HCT116 (cell line): ENCODE measurements around the gene CHST3. TPM values are rescaled to one million over a fixed set of nuclear protein-coding genes. Genes with fewer than 3 reads are reported as not detected.

ENCODE experiments used
- ATAC-seq: fragments of 200-7000 bp; cut with Tn5 transposase; 2 replicates; pipeline ENCODE4 v1.9.1; 2020; ENCODE audit warnings: mild to moderate bottlenecking, moderate library complexity
- BruUV-seq: library from RNA; stranded (reverse); fragments of 400-500 nt; replicated peaks from 2 replicates; lab custom pipeline; 2021; lab: Mats Ljungman, UMichigan
- CTCF ChIA-PET: fragments of 300-600 bp; sonication (Branson Sonifier 250); formaldehyde crosslinking; loops from one replicate; lab custom pipeline; 2021; ENCODE audit warnings: antibody characterized with exemption; lab: Charles Lee
- POLR2A ChIA-PET: fragments of 300-600, 350-600 bp; sonication (Branson Sonifier 250); formaldehyde crosslinking; loops from one replicate; lab custom pipeline; 2021; ENCODE audit warnings: antibody characterized with exemption; lab: Charles Lee
- RAD21 ChIA-PET, 2 experiments: fragments of 300-600 bp; sonication (Branson Sonifier 250); formaldehyde crosslinking; loops; one replicate each; lab custom pipeline; 2023; ENCODE audit warnings: low total read pairs in 2 of 2; ENCODE audit not compliant: uncharacterized antibody in 2 of 2, unreplicated experiment in 2 of 2, low non-redundant PET in 1 of 2; lab: Charles Lee
- DNase-seq: peaks from one replicate; pipeline ENCODE4 v3.0.0-alpha.2; 2010; ENCODE audit warnings: low read depth, low spot score
- H2AFZ ChIP-seq: fragments of 200-600 bp; shearing (Covaris generic), sonication (generic); 2 replicates; pipeline ENCODE4 v1.6.1; 2017; ENCODE audit warnings: low read depth, mixed run types, mixed read lengths, antibody characterized with exemption, low read length; ENCODE audit not compliant: poor library complexity, severe bottlenecking
- H3K27ac ChIP-seq: 2 replicates; pipeline ENCODE4 v1.5.1; 2012; ENCODE audit warnings: low read depth, low read length
- H3K27me3 ChIP-seq: fragments of 200-600 bp; sonication (generic); 2 replicates; pipeline ENCODE4 v1.6.1; 2016; ENCODE audit warnings: mixed run types, low read length, mixed read lengths; ENCODE audit not compliant: insufficient read depth
- H3K36me3 ChIP-seq, 2 experiments: fragments of 200-500 bp in 1 of 2; fragments of 200-600 bp in 1 of 2; sonication (Bioruptor generic) in 1 of 2; sonication (generic) in 1 of 2; 2 replicates each; pipeline versions ENCODE4 v1.5.1 to v1.6.1; 2014 to 2016; ENCODE audit warnings: low read length in 2 of 2, inconsistent platforms in 1 of 2, mixed read lengths in 1 of 2, mixed run types in 1 of 2; ENCODE audit not compliant: insufficient read depth in 2 of 2, control insufficient read depth in 1 of 2
- H3K4me1 ChIP-seq, 2 experiments: fragments of 200-600 bp in 1 of 2; sonication (generic) in 1 of 2; 2 replicates each; pipeline versions ENCODE4 v1.5.1 to v1.6.1; 2012 to 2017; ENCODE audit warnings: low read length in 2 of 2, inconsistent platforms in 1 of 2, mild to moderate bottlenecking in 1 of 2, mixed read lengths in 1 of 2, mixed run types in 1 of 2, moderate library complexity in 1 of 2; ENCODE audit not compliant: insufficient read depth in 2 of 2, control insufficient read depth in 1 of 2
- H3K4me2 ChIP-seq: fragments of 200-600 bp; sonication (generic); 2 replicates; pipeline ENCODE4 v1.6.1; 2017; ENCODE audit warnings: mixed run types, low read length, mixed read lengths
- H3K4me3 ChIP-seq, 2 experiments: fragments of 200-600 bp in 1 of 2; sonication (generic) in 1 of 2; replicated peaks in 1 of 2; 2 replicates each; pipeline ENCODE4 v1.5.1; 2011 to 2016; ENCODE audit warnings: low read length in 2 of 2, control low read depth in 1 of 2, low read depth in 1 of 2, mild to moderate bottlenecking in 1 of 2, mixed read lengths in 1 of 2, mixed run types in 1 of 2
- H3K79me2 ChIP-seq: fragments of 200-600 bp; sonication (generic); 2 replicates; pipeline ENCODE4 v1.6.1; 2017; ENCODE audit warnings: mild to moderate bottlenecking, mixed run types, low read length, moderate library complexity, mixed read lengths; ENCODE audit not compliant: insufficient read depth
- H3K9ac ChIP-seq: fragments of 200-600 bp; sonication (generic); 2 replicates; pipeline ENCODE4 v1.6.1; 2016; ENCODE audit warnings: low read length, mixed read lengths
- H3K9me2 ChIP-seq: fragments of 200-600 bp; sonication (generic), shearing (Covaris generic); 2 replicates; pipeline ENCODE4 v1.6.1; 2017; ENCODE audit warnings: mixed run types, mild to moderate bottlenecking, moderate library complexity; ENCODE audit not compliant: insufficient read depth
- H3K9me3 ChIP-seq, 2 experiments: fragments of 200-500 bp in 1 of 2; fragments of 200-600 bp in 1 of 2; sonication (Bioruptor generic) in 1 of 2; sonication (generic) in 1 of 2; 2 replicates each; pipeline ENCODE4 v1.6.1; 2014 to 2017; ENCODE audit warnings: low read length in 2 of 2, mixed read lengths in 2 of 2, inconsistent platforms in 1 of 2, low read depth in 1 of 2, mild to moderate bottlenecking in 1 of 2, mixed run types in 1 of 2, moderate library complexity in 1 of 2; ENCODE audit not compliant: control insufficient read depth in 1 of 2, insufficient read depth in 1 of 2
- H4K20me1 ChIP-seq: fragments of 200-600 bp; sonication (generic), shearing (Covaris generic); 2 replicates; pipeline ENCODE4 v1.6.1; 2017; ENCODE audit warnings: mixed run types, mild to moderate bottlenecking, moderate library complexity; ENCODE audit not compliant: insufficient read depth
- CEBPB ChIP-seq: IDR thresholded peaks from 2 replicates; pipeline ENCODE4 v1.6.1; 2012; ENCODE audit warnings: low read depth
- EGR1 ChIP-seq: IDR thresholded peaks from 2 replicates; pipeline ENCODE4 v1.6.1; 2012; ENCODE audit warnings: low read depth
- ELF1 ChIP-seq: IDR thresholded peaks from 2 replicates; pipeline ENCODE4 v1.6.1; 2012; ENCODE audit warnings: low read depth, borderline replicate concordance
- EZH2 ChIP-seq: fragments of 200-600 bp; sonication (generic); IDR thresholded peaks from 2 replicates; pipeline ENCODE4 v1.6.1; 2017; ENCODE audit warnings: antibody characterized with exemption, mixed run types
- EZH2phosphoT487 ChIP-seq: fragments of 200-600 bp; IDR thresholded peaks from 2 replicates; pipeline ENCODE4 v1.6.1; 2018; ENCODE audit warnings: antibody characterized with exemption, borderline replicate concordance
- FOSL1 ChIP-seq: IDR thresholded peaks from 2 replicates; pipeline ENCODE4 v1.6.1; 2012; ENCODE audit warnings: low read depth
- JUND ChIP-seq: IDR thresholded peaks from 2 replicates; pipeline ENCODE4 v1.6.1; 2012
- POLR2AphosphoS5 ChIP-seq: IDR thresholded peaks from 2 replicates; pipeline ENCODE4 v1.6.1; 2011; ENCODE audit warnings: mild to moderate bottlenecking, low read depth, low read length, moderate library complexity
- SP1 ChIP-seq: IDR thresholded peaks from 2 replicates; pipeline ENCODE4 v1.6.1; 2012; ENCODE audit warnings: low read depth
- SRF ChIP-seq: IDR thresholded peaks from 2 replicates; pipeline ENCODE4 v1.6.1; 2012; ENCODE audit warnings: low read depth
- ZNF274 ChIP-seq: fragments of 200-500 bp; sonication (Bioruptor generic); IDR thresholded peaks from 2 replicates; pipeline ENCODE4 v1.6.1; 2014; ENCODE audit warnings: mild to moderate bottlenecking, low read depth, low read length, inconsistent platforms
- intact Hi-C: fragments of 100-400 bp; cut with micrococcal nuclease; formaldehyde crosslinking; loops from 2 replicates; pipeline ENCODE4 v1.10.0; 2022
- total RNA-seq: library from RNA; stranded (reverse); gene quantifications from one replicate; pipeline ENCODE4 v1.2.1, GENCODE V29; 2021; ENCODE audit not compliant: unreplicated experiment
- TF ChIP-seq, protein P1 (sequence below): IDR thresholded peaks from 2 replicates; pipeline ENCODE4 v1.6.1; 2012
- TF ChIP-seq, protein P2 (sequence below): IDR thresholded peaks from 2 replicates; pipeline ENCODE4 v1.6.1; 2012
- TF ChIP-seq, protein P3 (sequence below), 3 experiments: fragments of 200-600 bp in 1 of 3; sonication (generic) in 1 of 3; IDR thresholded peaks in 2 of 3; conservative IDR thresholded peaks in 1 of 3; 2 replicates each; pipeline ENCODE4 v1.5.1; 2012 to 2017; ENCODE audit warnings: low read depth in 2 of 3, low read length in 2 of 3, antibody characterized with exemption in 1 of 3, borderline replicate concordance in 1 of 3, control low read depth in 1 of 3, mild to moderate bottlenecking in 1 of 3, mixed read lengths in 1 of 3, mixed run types in 1 of 3, moderate library complexity in 1 of 3; ENCODE audit not compliant: insufficient read depth in 1 of 3

Gene CHST3
- total RNA-seq, 1 experiment from 2014 or later, result 10.6 TPM

DNA sequence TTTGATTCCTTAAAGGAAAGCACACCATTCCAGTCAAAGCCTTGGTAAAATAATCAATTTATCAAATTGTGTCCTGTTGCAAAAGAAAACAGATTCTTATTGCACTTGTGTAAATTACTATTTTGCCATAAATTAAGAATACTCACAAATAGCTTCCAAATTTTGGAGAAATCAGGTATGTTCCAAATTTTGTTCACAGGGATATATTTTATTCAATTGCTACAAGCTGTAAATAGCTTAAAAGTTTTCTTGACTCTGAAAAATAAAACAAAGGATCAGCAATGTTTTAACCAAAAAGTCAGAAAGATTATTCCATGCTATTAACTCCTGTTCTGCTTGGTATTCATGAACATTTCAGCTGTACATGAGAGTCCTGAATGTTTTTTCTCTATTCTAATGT lies 47.4 kb upstream of the CHST3 start:
- Histone ChIP-seq H3K9me3 (no peaks in the 10 kb centered on the region), H3K4me3 (no peak overlapping the region), H2AFZ (no peak overlapping the region), H4K20me1 (no peaks in the 10 kb centered on the region), H3K9me2 (no peaks in the 10 kb centered on the region), H3K36me3 (no peaks in the 10 kb centered on the region), H3K4me2 (no peak overlapping the region), H3K27me3 (no peaks in the 10 kb centered on the region), H3K79me2 (no peaks in the 10 kb centered on the region), H3K27ac (no peak overlapping the region), H3K4me1 (peaks cover 0 to 18% of the 10 kb centered on the region in 2 experiments; a peak in 2 of 4 replicates), H3K9ac (no peak overlapping the region)
- POLR2A ChIA-PET, result no interaction called here
- DNase-seq (no peak), ATAC-seq (no peak)
- RAD21 ChIA-PET, result no interaction called here
- BruUV-seq, result no TSS peak
- intact Hi-C loops, result loop anchor here (5.0 kb wide), 1 partner anchor 130 kb away; no protein-coding TSS in a partner anchor
- CTCF ChIA-PET, result interaction anchor here (0.8 to 1.8 kb wide), 8 partner anchors 12 to 153 kb away, joined by 4 to 17 read pairs (median 5); no protein-coding TSS in a partner anchor
- TF ChIP-seq, protein P1, sequence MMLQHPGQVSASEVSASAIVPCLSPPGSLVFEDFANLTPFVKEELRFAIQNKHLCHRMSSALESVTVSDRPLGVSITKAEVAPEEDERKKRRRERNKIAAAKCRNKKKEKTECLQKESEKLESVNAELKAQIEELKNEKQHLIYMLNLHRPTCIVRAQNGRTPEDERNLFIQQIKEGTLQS, result no peak
- TF ChIP-seq SP1 (no peak), ZNF274 (no peak), ELF1 (no peak), JUND (no peak), EGR1 (no peak), POLR2AphosphoS5 (no peak), FOSL1 (no peak), EZH2 (no peak), SRF (no peak), CEBPB (no peak), EZH2phosphoT487 (no peak)
- TF ChIP-seq, protein P2, sequence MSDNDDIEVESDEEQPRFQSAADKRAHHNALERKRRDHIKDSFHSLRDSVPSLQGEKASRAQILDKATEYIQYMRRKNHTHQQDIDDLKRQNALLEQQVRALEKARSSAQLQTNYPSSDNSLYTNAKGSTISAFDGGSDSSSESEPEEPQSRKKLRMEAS, result no peak
- TF ChIP-seq, protein P3, sequence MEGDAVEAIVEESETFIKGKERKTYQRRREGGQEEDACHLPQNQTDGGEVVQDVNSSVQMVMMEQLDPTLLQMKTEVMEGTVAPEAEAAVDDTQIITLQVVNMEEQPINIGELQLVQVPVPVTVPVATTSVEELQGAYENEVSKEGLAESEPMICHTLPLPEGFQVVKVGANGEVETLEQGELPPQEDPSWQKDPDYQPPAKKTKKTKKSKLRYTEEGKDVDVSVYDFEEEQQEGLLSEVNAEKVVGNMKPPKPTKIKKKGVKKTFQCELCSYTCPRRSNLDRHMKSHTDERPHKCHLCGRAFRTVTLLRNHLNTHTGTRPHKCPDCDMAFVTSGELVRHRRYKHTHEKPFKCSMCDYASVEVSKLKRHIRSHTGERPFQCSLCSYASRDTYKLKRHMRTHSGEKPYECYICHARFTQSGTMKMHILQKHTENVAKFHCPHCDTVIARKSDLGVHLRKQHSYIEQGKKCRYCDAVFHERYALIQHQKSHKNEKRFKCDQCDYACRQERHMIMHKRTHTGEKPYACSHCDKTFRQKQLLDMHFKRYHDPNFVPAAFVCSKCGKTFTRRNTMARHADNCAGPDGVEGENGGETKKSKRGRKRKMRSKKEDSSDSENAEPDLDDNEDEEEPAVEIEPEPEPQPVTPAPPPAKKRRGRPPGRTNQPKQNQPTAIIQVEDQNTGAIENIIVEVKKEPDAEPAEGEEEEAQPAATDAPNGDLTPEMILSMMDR (IDR thresholded peaks at IDR 0.05 in 2 of 3, conservative IDR thresholded peaks at IDR 0.05 in 1 of 3; ENCODE audit: borderline replicate concordance in 1 of 3, insufficient read depth in 1 of 3, low read depth in 2 of 3, low read length in 2 of 3), result no peak
